COLO668 (cell line): Measurements from ENCODE around the gene RFNG.
"Not testable (repeated sequence)": the region's sequence is repeated elsewhere in the genome, so short reads cannot be mapped to it uniquely, and the experiment has no call there.

Experiments used
- DNase-seq: peaks from one replicate; lab custom pipeline; 2025; ENCODE audit not compliant: unreplicated experiment; lab: John Stamatoyannopoulos, UW

Gene RFNG

GRCh38 chr17:82046903-82047302 is 4.7 kb downstream of the RFNG start:
- DNase-seq: no peak

GRCh38 chr17:82045936-82046484 is 5.6 kb downstream of the RFNG start:
- DNase-seq: no peak

- DNase-seq: no peak
Measured at GRCh38 chr17:82043507-82043906, 8.1 kb downstream of the RFNG start.

GRCh38 chr17:82042649-82043048 is 9.0 kb downstream of the RFNG start:
- no peak for DNase-seq

GRCh38 chr17:82041144-82041814 is 10.3 kb downstream of the RFNG start:
- no peak for DNase-seq

- no peak for DNase-seq
Measured at GRCh38 chr17:82039695-82040299, 11.8 kb downstream of the RFNG start.

GRCh38 chr17:82038796-82039409 is 12.7 kb downstream of the RFNG start:
- not testable (repeated sequence) for DNase-seq

GRCh38 chr17:82037889-82038195 is 13.8 kb downstream of the RFNG start:
- no peak for DNase-seq

GRCh38 chr17:82037092-82037888 is 14.3 kb downstream of the RFNG start, which contains the start of gene DCXR:
DCXR (minus strand) TSS chr17:82037697; CDS start chr17:82037682, 15 bp downstream.
- peak; percentile 93 for DNase-seq

- DNase-seq: peak; percentile 17
Measured at GRCh38 chr17:82036634-82037091, 14.9 kb downstream of the RFNG start.

GRCh38 chr17:82035956-82036633 is 15.5 kb downstream of the RFNG start:
- no peak for DNase-seq

GRCh38 chr17:82035488-82035887 is 16.1 kb downstream of the RFNG start:
- no peak for DNase-seq

GRCh38 chr17:82034371-82035011 is 17.1 kb downstream of the RFNG start:
- no peak for DNase-seq

GRCh38 chr17:82033359-82034085 is 18.1 kb downstream of the RFNG start:
- DNase-seq: no peak

- peak; percentile 63 for DNase-seq
Measured at GRCh38 chr17:82031885-82032627, 19.6 kb downstream of the RFNG start.

GRCh38 chr17:82031303-82031884 is 20.2 kb downstream of the RFNG start, which contains the start of gene RAC3:
RAC3 (plus strand) TSS chr17:82031678; CDS start chr17:82031762, 84 bp downstream.
- DNase-seq: peak; percentile 51

GRCh38 chr17:82030470-82031302 is 20.9 kb downstream of the RFNG start:
- peak; percentile 80 for DNase-seq
